GM21529 (cell line): Measurements from ENCODE around the gene TOX2.

Source experiments
- ATAC-seq: cut with Tn5 transposase; IDR thresholded peaks from one replicate; pipeline ENCODE4 v1.9.1; 2021; ENCODE audit not compliant: unreplicated experiment

TOX2 gene

GRCh38 chr20:43938932-43939761 is 24.5 kb downstream of the TOX2 start:
- no peak for ATAC-seq

GRCh38 chr20:43939762-43940121 is 25.1 kb downstream of the TOX2 start:
- ATAC-seq = no peak

GRCh38 chr20:43940518-43941225 is 26.0 kb downstream of the TOX2 start:
- no peak for ATAC-seq

GRCh38 chr20:43941476-43942200 is 27.0 kb downstream of the TOX2 start:
- no peak for ATAC-seq

- ATAC-seq = no peak
These were observed 27.5 kb downstream of the TOX2 start for GRCh38 chr20:43942201-43942590.

- peak; percentile 74 for ATAC-seq
These were observed 28.1 kb downstream of the TOX2 start for GRCh38 chr20:43942667-43943285.

- ATAC-seq = no peak
These were observed 29.1 kb downstream of the TOX2 start for GRCh38 chr20:43943725-43944124.

- ATAC-seq = no peak
These were observed 30.1 kb downstream of the TOX2 start for GRCh38 chr20:43944653-43945235.

GRCh38 chr20:43945391-43946205 is 30.9 kb downstream of the TOX2 start:
- no peak for ATAC-seq

- ATAC-seq = no peak
These were observed 31.5 kb downstream of the TOX2 start for GRCh38 chr20:43946206-43946491.

- ATAC-seq = no peak
These were observed 32.1 kb downstream of the TOX2 start for GRCh38 chr20:43946659-43947315.

GRCh38 chr20:43947316-43947710 is 32.7 kb downstream of the TOX2 start:
- ATAC-seq = no peak

- ATAC-seq = no peak
These were observed 33.8 kb downstream of the TOX2 start for GRCh38 chr20:43948455-43948854.

GRCh38 chr20:43949248-43949647 is 34.6 kb downstream of the TOX2 start:
- no peak for ATAC-seq

- ATAC-seq = peak; percentile 72
These were observed 35.3 kb downstream of the TOX2 start for GRCh38 chr20:43949741-43950618.

GRCh38 chr20:43953919-43954592 is 39.4 kb downstream of the TOX2 start:
- no peak for ATAC-seq

GRCh38 chr20:43954704-43955061 is 40.0 kb downstream of the TOX2 start:
- ATAC-seq = no peak

- ATAC-seq = peak; percentile 77
These were observed 40.6 kb downstream of the TOX2 start for GRCh38 chr20:43955062-43955749.
